OCI-LY7 (cell line): Measurements from ENCODE around the gene CARD14.
"Not testable (repeated sequence)": the region's sequence is repeated elsewhere in the genome, so short reads cannot be mapped to it uniquely, and the experiment has no call there.

ENCODE experiments used
- EZH2phosphoT487 ChIP-seq: fragments of 200-600 bp; sonication (generic); IDR thresholded peaks from 2 replicates; pipeline ENCODE4 v1.6.1; 2018; ENCODE audit warnings: low read depth, borderline replicate concordance, mild to moderate bottlenecking, mixed run types, antibody characterized with exemption, low read length, moderate library complexity, mixed read lengths
- TF ChIP-seq, protein P1 (sequence below): fragments of 200-600 bp; sonication (generic); conservative IDR thresholded peaks from 2 replicates; pipeline ENCODE4 v1.5.1; 2014; ENCODE audit warnings: mild to moderate bottlenecking, antibody characterized with exemption, low read length, moderate library complexity, mixed read lengths

GRCh38 chr17:80258296-80258695 lies 88.5 kb downstream of the CARD14 start:
- TF ChIP-seq, protein P1, sequence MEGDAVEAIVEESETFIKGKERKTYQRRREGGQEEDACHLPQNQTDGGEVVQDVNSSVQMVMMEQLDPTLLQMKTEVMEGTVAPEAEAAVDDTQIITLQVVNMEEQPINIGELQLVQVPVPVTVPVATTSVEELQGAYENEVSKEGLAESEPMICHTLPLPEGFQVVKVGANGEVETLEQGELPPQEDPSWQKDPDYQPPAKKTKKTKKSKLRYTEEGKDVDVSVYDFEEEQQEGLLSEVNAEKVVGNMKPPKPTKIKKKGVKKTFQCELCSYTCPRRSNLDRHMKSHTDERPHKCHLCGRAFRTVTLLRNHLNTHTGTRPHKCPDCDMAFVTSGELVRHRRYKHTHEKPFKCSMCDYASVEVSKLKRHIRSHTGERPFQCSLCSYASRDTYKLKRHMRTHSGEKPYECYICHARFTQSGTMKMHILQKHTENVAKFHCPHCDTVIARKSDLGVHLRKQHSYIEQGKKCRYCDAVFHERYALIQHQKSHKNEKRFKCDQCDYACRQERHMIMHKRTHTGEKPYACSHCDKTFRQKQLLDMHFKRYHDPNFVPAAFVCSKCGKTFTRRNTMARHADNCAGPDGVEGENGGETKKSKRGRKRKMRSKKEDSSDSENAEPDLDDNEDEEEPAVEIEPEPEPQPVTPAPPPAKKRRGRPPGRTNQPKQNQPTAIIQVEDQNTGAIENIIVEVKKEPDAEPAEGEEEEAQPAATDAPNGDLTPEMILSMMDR, result not testable (repeated sequence)
- not testable (repeated sequence) for TF ChIP-seq EZH2phosphoT487
